RPMI7951 (cell line): Measurements from ENCODE around the gene CYB5A. TPM values are rescaled to one million over a fixed set of nuclear protein-coding genes. Genes with fewer than 3 reads are reported as not detected.

Source experiments
- DNase-seq: peaks from one replicate; pipeline ENCODE4 v3.0.0-alpha.2; 2012; ENCODE audit warnings: low read depth
- total RNA-seq: library from RNA; depleted of rRNA; stranded (reverse); fragments of >200 nt; shearing (Covaris generic); gene quantifications from 2 replicates; pipeline ENCODE4 v1.2.3, GENCODE V29; 2014

The CYB5A gene
- total RNA-seq, 1 experiment from 2014 or later = 128 TPM

- DNase-seq = no peak
These were observed 47.2 kb downstream of the CYB5A start for GRCh38 chr18:74244554-74244953.

DNA sequence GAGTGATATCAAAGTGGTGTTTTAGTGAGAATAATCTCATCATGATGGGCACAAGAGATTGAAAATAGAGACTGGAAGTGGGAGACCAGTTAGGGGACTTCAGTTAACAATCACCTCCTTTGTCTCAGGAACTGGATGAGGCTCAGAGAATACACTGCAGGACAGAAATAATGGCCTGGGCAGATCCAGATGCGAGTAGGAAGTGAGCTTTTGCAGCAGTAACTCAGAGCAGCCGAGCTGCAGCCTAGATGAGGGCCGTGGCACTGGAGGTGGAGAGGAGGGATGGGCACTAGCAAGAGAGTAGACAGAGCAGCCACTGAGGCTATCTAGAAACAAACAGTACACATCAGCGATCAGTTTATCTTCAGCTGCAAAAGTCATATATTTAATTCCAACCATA, 48.6 kb downstream of the CYB5A start:
- DNase-seq = no peak

DNA sequence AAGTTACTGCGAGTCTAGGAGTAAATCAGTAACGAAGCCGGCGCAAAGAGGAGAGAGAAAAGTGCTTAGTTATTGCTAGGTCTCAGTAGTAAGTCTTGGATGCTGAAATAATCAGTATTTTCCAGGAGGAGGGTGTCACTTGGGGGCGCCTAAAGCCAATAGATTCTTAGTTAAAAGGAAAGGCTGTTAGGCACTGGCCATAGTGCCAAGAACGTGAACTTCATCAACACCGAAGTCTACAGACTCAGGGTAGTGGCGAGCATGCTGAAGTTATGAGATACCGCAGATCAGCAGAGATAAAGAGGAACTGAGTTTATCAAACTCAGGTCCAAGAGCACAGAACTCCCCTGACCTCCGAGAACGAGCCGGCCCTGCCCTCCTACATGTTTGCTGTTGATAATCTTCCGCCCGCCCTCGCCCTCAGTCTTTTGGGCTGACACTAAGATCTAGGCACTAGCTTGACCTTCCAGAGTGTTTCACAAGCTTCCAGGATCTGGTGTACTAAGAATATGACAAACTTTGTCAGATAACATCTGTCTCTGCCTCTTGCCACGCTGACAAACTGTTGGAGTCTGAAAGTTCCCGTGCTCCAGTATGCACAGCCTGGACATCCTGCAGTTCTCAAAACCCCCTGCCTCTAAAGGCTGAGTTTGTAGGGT, 49.2 kb downstream of the CYB5A start:
- DNase-seq = no peak

DNA sequence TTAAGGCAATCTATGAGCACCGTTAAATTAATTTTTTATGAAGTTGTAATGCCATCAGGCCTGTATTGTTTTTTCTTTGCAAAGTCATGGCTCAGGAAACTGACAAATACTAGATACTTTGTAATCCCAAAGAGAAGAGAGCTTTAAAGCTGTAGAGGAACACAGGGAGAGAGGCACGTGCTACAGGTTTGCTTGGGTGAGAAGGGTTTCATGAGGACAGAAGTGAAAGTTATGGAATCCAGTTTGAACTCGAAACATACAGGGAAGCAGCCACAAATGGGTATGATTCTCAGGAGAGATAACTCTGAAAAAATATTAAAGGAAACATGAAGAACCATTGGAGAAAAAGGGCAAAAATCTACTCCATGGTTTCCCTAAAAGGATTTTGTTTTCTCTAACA, 49.8 kb downstream of the CYB5A start:
- no peak for DNase-seq

- no peak for DNase-seq
These were observed 50.3 kb downstream of the CYB5A start for GRCh38 chr18:74241426-74241825.

- DNase-seq = no peak
These were observed 52.2 kb downstream of the CYB5A start for GRCh38 chr18:74239567-74239966.

- no peak for DNase-seq
These were observed 57.2 kb downstream of the CYB5A start for GRCh38 chr18:74234326-74235171.

- DNase-seq = no peak
These were observed 57.8 kb downstream of the CYB5A start for GRCh38 chr18:74233933-74234325.

DNA sequence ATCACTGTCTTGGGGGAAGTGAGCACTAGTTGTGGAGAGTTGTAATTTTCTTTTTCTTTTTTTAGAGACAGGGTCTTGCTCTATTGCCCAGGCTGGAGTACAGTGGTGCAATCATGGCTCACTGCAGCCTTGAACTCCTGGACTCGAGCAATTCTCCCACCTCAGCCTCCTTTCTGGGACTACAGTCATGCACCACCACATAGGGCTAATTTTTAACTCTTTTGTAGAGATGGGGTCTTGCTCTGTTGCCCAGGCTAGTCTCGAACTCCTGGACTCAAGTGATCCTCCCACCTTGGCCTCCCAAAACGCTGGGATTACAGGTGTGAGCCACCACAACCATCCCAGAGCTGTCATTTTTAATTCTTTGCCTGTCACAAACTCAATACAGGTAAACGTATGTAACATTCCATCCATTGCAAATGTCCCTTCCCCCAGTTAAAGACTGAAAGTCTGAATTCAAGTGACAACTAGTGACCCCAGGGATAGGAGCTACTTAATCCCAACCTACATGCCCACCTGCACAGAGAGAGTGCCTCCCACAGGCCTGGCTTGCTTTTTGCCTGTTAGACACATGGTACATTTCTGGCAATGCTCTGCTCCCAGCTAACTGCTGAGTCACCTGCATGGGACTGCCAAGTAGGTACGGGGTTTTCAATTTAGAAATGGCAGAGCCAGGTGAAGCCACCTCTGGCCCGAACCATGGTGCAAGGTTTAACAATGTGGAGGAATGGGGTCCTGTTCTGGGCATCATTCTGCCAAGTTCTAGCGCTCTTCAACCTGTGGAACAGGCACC, 60.6 kb downstream of the CYB5A start:
- no peak for DNase-seq

GRCh38 chr18:74229891-74230290, 61.9 kb downstream of the CYB5A start:
- DNase-seq = no peak

- no peak for DNase-seq
These were observed 62.8 kb downstream of the CYB5A start for GRCh38 chr18:74229005-74229404.

GRCh38 chr18:74228312-74228711, 63.5 kb downstream of the CYB5A start:
- DNase-seq = no peak

GRCh38 chr18:74226666-74227065, 65.1 kb downstream of the CYB5A start:
- DNase-seq = no peak

DNA sequence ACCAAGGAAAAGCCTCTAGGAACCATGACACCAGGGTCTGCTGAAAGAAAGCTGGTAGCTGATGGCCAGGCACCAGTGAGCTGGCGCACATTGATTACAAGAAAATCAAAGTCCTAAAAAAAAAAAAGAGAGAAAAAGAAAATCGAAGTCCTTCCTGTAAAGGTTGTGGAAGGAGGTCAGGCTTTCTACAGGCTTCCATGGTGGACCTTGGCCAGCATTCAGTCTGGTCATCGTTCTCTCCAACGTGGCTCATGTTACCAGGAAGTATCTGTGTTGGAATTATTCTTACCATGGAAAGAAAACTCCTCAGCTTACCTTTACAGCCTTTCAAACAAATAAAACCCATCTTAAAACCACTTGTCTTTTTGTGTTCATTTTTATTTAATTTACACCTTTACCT, 65.6 kb downstream of the CYB5A start:
- DNase-seq = no peak

GRCh38 chr18:74225193-74225840, 66.4 kb downstream of the CYB5A start:
- no peak for DNase-seq

GRCh38 chr18:74222710-74223494, 68.9 kb downstream of the CYB5A start:
- no peak for DNase-seq

DNA sequence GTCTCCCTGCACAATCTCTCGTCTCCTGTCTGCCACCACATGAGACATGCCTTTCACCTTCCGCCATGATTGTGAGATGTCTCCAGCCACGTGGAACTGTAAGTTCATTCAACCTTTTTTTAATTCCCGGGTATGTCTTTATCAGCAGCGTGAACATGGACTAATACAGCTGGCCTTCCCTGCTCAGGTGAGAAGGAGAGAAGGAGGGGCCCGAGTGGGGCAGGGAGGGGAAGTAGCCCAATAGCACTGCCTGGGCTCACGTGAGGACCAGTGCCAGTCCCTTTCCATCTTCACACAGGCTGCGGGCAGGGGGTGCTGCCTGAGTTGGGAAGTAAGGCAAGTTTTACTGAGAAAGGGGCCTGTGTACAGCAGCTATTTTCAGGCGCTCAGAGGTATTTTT, 70.7 kb downstream of the CYB5A start:
- DNase-seq = no peak

DNA sequence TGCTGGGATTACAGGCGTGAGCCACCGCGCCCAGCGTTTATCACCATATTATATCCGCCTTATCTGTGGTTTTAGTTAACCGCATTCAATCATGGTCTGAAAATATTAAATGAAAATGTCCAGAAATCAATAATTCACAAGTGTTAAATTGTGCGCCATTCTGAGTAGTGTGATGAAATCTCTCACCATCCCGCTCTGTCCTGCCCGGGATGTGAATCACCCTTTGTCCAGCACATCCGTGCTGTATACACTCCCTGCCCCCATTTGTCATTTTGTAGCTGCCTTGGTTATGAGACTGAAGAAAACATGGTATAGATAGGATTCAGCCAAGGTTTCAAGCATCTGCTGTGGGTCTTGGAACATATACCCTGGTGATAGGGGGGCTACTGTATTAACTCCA, 72.7 kb downstream of the CYB5A start:
- no peak for DNase-seq

GRCh38 chr18:74217476-74218143, 74.2 kb downstream of the CYB5A start:
- DNase-seq = no peak

DNA sequence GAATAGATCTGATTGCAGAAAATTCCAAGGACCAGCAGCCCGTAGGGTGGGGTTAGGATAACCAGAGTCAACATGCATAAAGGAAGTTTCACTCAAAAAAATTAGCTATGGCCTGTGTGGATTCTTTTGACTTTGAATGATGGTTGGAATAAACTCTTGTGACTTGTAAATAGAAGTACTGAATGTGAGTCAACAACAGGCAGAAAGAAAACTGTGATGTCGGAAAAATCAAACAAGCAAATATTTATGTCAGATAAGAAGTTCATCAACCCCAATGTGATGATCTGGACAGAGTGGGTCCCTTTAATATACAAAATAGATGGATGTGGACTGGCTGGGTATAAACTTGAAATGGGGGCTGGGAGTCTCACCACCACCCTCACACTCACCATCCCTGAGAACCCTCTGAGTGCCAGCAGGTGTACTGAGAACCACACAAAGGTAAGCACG, 75.1 kb downstream of the CYB5A start:
- DNase-seq = no peak

DNA sequence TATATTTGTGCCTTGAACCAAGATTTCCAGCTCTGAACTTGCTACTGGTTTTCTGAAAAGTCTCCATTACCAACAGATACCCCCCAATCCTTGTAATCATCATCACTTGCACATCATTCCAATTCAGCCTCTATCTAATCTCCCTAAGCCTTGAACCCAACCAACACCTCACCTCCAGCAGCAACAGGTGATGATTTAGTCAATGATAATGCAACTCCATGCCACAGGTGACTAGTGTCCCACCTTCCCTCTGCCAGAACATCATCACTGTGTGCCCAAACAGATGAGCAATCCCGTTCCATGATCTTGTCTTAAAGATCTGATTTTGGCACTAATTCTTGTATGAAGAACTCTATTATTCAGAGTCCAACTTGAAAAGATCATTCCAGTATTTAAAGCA, 75.9 kb downstream of the CYB5A start:
- DNase-seq = no peak
